Measurements from ENCODE around the gene RTKN2.

Gene RTKN2

GRCh38 chr10:62166331-62167131 is 102.1 kb downstream of the RTKN2 start:
- no peak for TF ChIP-seq CTCF (IDR thresholded peaks at IDR 0.05)

- TF ChIP-seq CTCF (IDR thresholded peaks at IDR 0.05): no peak
Observed at GRCh38 chr10:62165803-62166202, 102.8 kb downstream of the RTKN2 start.

- TF ChIP-seq CTCF (IDR thresholded peaks at IDR 0.05): no peak
Observed at GRCh38 chr10:62163024-62163423, 105.6 kb downstream of the RTKN2 start.

DNA sequence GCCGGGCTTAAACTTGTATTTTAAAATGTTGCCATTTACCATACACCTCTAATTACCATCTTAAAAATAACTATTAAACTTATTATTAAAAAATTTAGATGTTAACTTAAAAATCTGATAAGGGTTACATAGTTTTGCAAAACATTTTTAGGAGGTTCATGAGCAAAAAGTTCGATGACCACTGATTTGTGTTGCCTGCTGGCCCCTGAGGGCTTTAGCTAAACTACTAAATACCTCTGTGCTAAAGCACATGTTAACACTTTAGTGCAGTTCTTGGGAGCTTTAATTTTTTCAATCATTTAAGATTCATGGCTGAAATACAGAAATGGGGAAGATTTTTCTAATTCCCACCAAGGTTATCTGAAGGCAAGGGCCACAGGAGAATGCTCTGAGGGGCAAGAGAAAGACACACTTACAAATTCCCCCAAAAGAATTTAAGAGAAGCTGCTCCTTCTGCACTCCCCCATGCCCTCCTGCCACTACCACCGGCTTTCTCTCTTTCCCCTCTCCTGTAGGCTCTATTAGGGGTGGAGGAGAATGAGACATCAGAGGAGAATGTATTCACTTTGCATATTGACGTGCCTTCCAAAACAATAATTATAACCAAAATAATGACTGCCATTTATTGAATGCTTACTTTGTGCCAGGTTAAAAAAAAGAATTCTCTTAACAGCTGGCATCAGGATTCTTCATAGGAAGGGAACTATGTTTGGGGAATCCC is 106.2 kb downstream of the RTKN2 start:
- no peak for TF ChIP-seq CTCF (IDR thresholded peaks at IDR 0.05)

GRCh38 chr10:62159351-62159750 is 109.3 kb downstream of the RTKN2 start:
- TF ChIP-seq CTCF (IDR thresholded peaks at IDR 0.05): no peak

- TF ChIP-seq CTCF (IDR thresholded peaks at IDR 0.05): no peak
Observed at GRCh38 chr10:62157601-62158000, 111.0 kb downstream of the RTKN2 start.

- TF ChIP-seq CTCF (IDR thresholded peaks at IDR 0.05): no peak
Observed at GRCh38 chr10:62155054-62155680, 113.5 kb downstream of the RTKN2 start.
